SJSA1 (cell line): ENCODE data around the gene NR5A1. TPM values are rescaled to one million over a fixed set of nuclear protein-coding genes. Genes with fewer than 3 reads are reported as not detected.
A peak's percentile ranks its signal among the peaks of the same experiment; 100 is the strongest.

ENCODE experiments used
- DNase-seq, 2 experiments: peaks; one replicate each; pipeline ENCODE4 v3.0.0-alpha.2; 2015 to 2020; ENCODE audit warnings: low spot score in 2 of 2, low read depth in 1 of 2
- H3K27ac ChIP-seq: fragments of 250-450 bp; sonication (Bioruptor Pico); 2 replicates; pipeline ENCODE4 v1.5.1; 2020; ENCODE audit warnings: mild to moderate bottlenecking, moderate library complexity
- H3K27me3 ChIP-seq: fragments of 250-450 bp; sonication (Bioruptor Pico); replicated peaks from 2 replicates; pipeline ENCODE4 v1.5.1; 2020; ENCODE audit warnings: mild to moderate bottlenecking, moderate library complexity
- H3K36me3 ChIP-seq: fragments of 250-450 bp; sonication (Bioruptor Pico); 2 replicates; pipeline ENCODE4 v1.5.1; 2020; ENCODE audit warnings: mild to moderate bottlenecking
- H3K4me1 ChIP-seq: fragments of 250-450 bp; sonication (Bioruptor Pico); replicated peaks from 2 replicates; pipeline ENCODE4 v1.6.1; 2021; ENCODE audit warnings: mild to moderate bottlenecking
- H3K4me3 ChIP-seq: fragments of 250-450 bp; sonication (Bioruptor Pico); 2 replicates; pipeline ENCODE4 v1.5.1; 2020; ENCODE audit warnings: mild to moderate bottlenecking
- H3K9me3 ChIP-seq: fragments of 250-450 bp; sonication (Bioruptor Pico); replicated peaks from 2 replicates; pipeline ENCODE4 v1.5.1; 2020; ENCODE audit warnings: mild to moderate bottlenecking
- total RNA-seq: library from RNA; depleted of rRNA; stranded (reverse); fragments of >200 nt; shearing (Covaris generic); gene quantifications from 2 replicates; pipeline ENCODE4 v1.2.3, GENCODE V29; 2014; rRNA removed

NR5A1 gene
- total RNA-seq: not detected in 2 replicates

- H3K36me3 ChIP-seq: no peaks in the 10 kb centered on the region
- H3K27me3 ChIP-seq: peaks cover 33% of the 10 kb centered on the region
- peaks cover 23% of the 10 kb centered on the region for H3K4me1 ChIP-seq
Observed at GRCh38 chr9:124506931-124507879, at the start of gene NR5A1. TSS of gene NR5A1 (minus strand) at chr9:124507399. CDS start at chr9:124503395, 4,004 bp downstream.

GRCh38 chr9:124555043-124555442 is 47.8 kb upstream of the NR5A1 start:
- no peaks in the 10 kb centered on the region for H3K9me3 ChIP-seq
- H3K4me1 ChIP-seq: peaks cover 44% of the 10 kb centered on the region
- no peak overlapping the region for H3K4me3 ChIP-seq
- no peaks in the 10 kb centered on the region for H3K36me3 ChIP-seq
- no peak overlapping the region for H3K27ac ChIP-seq
- no peak for DNase-seq
- H3K27me3 ChIP-seq: no peaks in the 10 kb centered on the region

More at GRCh38 chr9:124506931-124507879, at the start of gene NR5A1:
- DNase-seq: no peak
- H3K4me3 ChIP-seq: no peak within 1 kb of the TSS
- no peaks in the 10 kb centered on the region for H3K9me3 ChIP-seq
- H3K27ac ChIP-seq: no peak within 1 kb of the TSS

- H3K27me3 ChIP-seq: no peaks in the 10 kb centered on the region
- H3K4me1 ChIP-seq: peaks cover 37% of the 10 kb centered on the region
- H3K36me3 ChIP-seq: no peaks in the 10 kb centered on the region
- H3K27ac ChIP-seq: peak overlapping the region; percentile 68
- H3K9me3 ChIP-seq: no peaks in the 10 kb centered on the region
- no peak overlapping the region for H3K4me3 ChIP-seq
- DNase-seq: peak; percentile 48 to 60
Observed at GRCh38 chr9:124553738-124554137, 46.5 kb upstream of the NR5A1 start.

GRCh38 chr9:124552273-124552605 is 45.0 kb upstream of the NR5A1 start:
- no peak for DNase-seq
- Histone ChIP-seq H3K27me3 (no peaks in the 10 kb centered on the region), H3K9me3 (no peaks in the 10 kb centered on the region), H3K4me3 (no peak overlapping the region), H3K4me1 (peaks cover 37% of the 10 kb centered on the region), H3K36me3 (no peaks in the 10 kb centered on the region), H3K27ac (peak overlapping the region; percentile 26)

GRCh38 chr9:124551472-124552272 is 44.5 kb upstream of the NR5A1 start:
- Histone ChIP-seq H3K4me3 (no peak overlapping the region), H3K27me3 (no peaks in the 10 kb centered on the region), H3K4me1 (peaks cover 37% of the 10 kb centered on the region), H3K27ac (peak overlapping the region; percentile 26), H3K36me3 (no peaks in the 10 kb centered on the region), H3K9me3 (no peaks in the 10 kb centered on the region)
- DNase-seq: peak; percentile 66 to 74

GRCh38 chr9:124550072-124550471 is 42.9 kb upstream of the NR5A1 start:
- H3K4me3 ChIP-seq: no peak overlapping the region
- no peaks in the 10 kb centered on the region for H3K36me3 ChIP-seq
- no peaks in the 10 kb centered on the region for H3K27me3 ChIP-seq
- H3K4me1 ChIP-seq: peaks cover 37% of the 10 kb centered on the region
- H3K9me3 ChIP-seq: no peaks in the 10 kb centered on the region
- no peak overlapping the region for H3K27ac ChIP-seq
- no peak for DNase-seq

GRCh38 chr9:124549016-124549415 is 41.8 kb upstream of the NR5A1 start:
- H3K9me3 ChIP-seq: no peaks in the 10 kb centered on the region
- no peak overlapping the region for H3K27ac ChIP-seq
- H3K4me3 ChIP-seq: no peak overlapping the region
- no peak for DNase-seq
- H3K36me3 ChIP-seq: no peaks in the 10 kb centered on the region
- H3K4me1 ChIP-seq: peaks cover 29% of the 10 kb centered on the region
- no peaks in the 10 kb centered on the region for H3K27me3 ChIP-seq

GRCh38 chr9:124544535-124544934 is 37.3 kb upstream of the NR5A1 start:
- H3K4me1 ChIP-seq: no peaks in the 10 kb centered on the region
- no peak overlapping the region for H3K27ac ChIP-seq
- H3K36me3 ChIP-seq: no peaks in the 10 kb centered on the region
- H3K27me3 ChIP-seq: no peaks in the 10 kb centered on the region
- H3K4me3 ChIP-seq: no peak overlapping the region
- H3K9me3 ChIP-seq: no peaks in the 10 kb centered on the region
- no peak for DNase-seq

- DNase-seq: no peak
- H3K4me3 ChIP-seq: no peak overlapping the region
- H3K27me3 ChIP-seq: no peaks in the 10 kb centered on the region
Observed at GRCh38 chr9:124541824-124542223, 34.6 kb upstream of the NR5A1 start.

GRCh38 chr9:124537926-124538325 is 30.7 kb upstream of the NR5A1 start:
- H3K27ac ChIP-seq: no peak overlapping the region
- no peaks in the 10 kb centered on the region for H3K9me3 ChIP-seq
- DNase-seq: no peak
- no peak overlapping the region for H3K4me3 ChIP-seq
- H3K27me3 ChIP-seq: no peaks in the 10 kb centered on the region
- H3K36me3 ChIP-seq: no peaks in the 10 kb centered on the region; the same call in 1 of the 2 replicates
- H3K4me1 ChIP-seq: peaks cover 10% of the 10 kb centered on the region

More at GRCh38 chr9:124541824-124542223, 34.6 kb upstream of the NR5A1 start:
- H3K9me3 ChIP-seq: no peaks in the 10 kb centered on the region
- no peaks in the 10 kb centered on the region for H3K36me3 ChIP-seq
- no peaks in the 10 kb centered on the region; the same call in 1 of the 2 replicates for H3K4me1 ChIP-seq
- H3K27ac ChIP-seq: no peak overlapping the region

- Histone ChIP-seq H3K27me3 (no peaks in the 10 kb centered on the region), H3K27ac (no peak overlapping the region), H3K4me1 (peaks cover 10% of the 10 kb centered on the region), H3K36me3 (no peaks in the 10 kb centered on the region; the same call in 1 of the 2 replicates), H3K9me3 (no peaks in the 10 kb centered on the region), H3K4me3 (no peak overlapping the region)
- no peak for DNase-seq
Observed at GRCh38 chr9:124535846-124536245, 28.6 kb upstream of the NR5A1 start.

GRCh38 chr9:124532897-124533296 is 25.7 kb upstream of the NR5A1 start:
- no peak overlapping the region for H3K27ac ChIP-seq
- no peaks in the 10 kb centered on the region; the same call in 1 of the 2 replicates for H3K36me3 ChIP-seq
- no peaks in the 10 kb centered on the region for H3K27me3 ChIP-seq
- peaks cover 15% of the 10 kb centered on the region for H3K4me1 ChIP-seq
- H3K4me3 ChIP-seq: no peak overlapping the region
- H3K9me3 ChIP-seq: no peaks in the 10 kb centered on the region
- DNase-seq: no peak

- Histone ChIP-seq H3K4me1 (peaks cover 23% of the 10 kb centered on the region), H3K9me3 (no peaks in the 10 kb centered on the region)
Observed at GRCh38 chr9:124531115-124531514, 23.9 kb upstream of the NR5A1 start.

GRCh38 chr9:124530246-124530645 is 23.0 kb upstream of the NR5A1 start:
- Histone ChIP-seq H3K4me1 (peaks cover 22% of the 10 kb centered on the region), H3K27ac (no peak overlapping the region), H3K4me3 (no peak overlapping the region), H3K36me3 (no peaks in the 10 kb centered on the region; the same call in 1 of the 2 replicates), H3K27me3 (no peaks in the 10 kb centered on the region), H3K9me3 (no peaks in the 10 kb centered on the region)
- DNase-seq: no peak

More at GRCh38 chr9:124531115-124531514, 23.9 kb upstream of the NR5A1 start:
- Histone ChIP-seq H3K27me3 (no peaks in the 10 kb centered on the region), H3K36me3 (no peaks in the 10 kb centered on the region; the same call in 1 of the 2 replicates), H3K4me3 (no peak overlapping the region), H3K27ac (no peak overlapping the region)
- no peak for DNase-seq
